H1 (cell line): ENCODE data around the gene TXNRD2. TPM values are rescaled to one million over a fixed set of nuclear protein-coding genes. Genes with fewer than 3 reads are reported as not detected.

Experiments used
- CTCF ChIA-PET: fragments of 300-600 bp; sonication (Branson Sonifier 250); formaldehyde crosslinking; loops from one replicate; lab custom pipeline; 2021; ENCODE audit not compliant: partially characterized antibody; lab: Charles Lee
- POLR2A ChIA-PET: fragments of 300-600 bp; sonication (Branson Sonifier 250); formaldehyde crosslinking; loops from one replicate; lab custom pipeline; 2021; ENCODE audit warnings: inconsistent platforms; ENCODE audit not compliant: partially characterized antibody; lab: Charles Lee
- DNase-seq, 2 experiments: peaks; one replicate each; pipeline versions ENCODE4 v3.0.0 to v3.0.0-alpha.2; 2010 to 2022; ENCODE audit warnings: low spot score in 2 of 2, low read depth in 1 of 2, mixed read lengths in 1 of 2
- FAIRE-seq: peaks from 2 replicates; lab custom pipeline; 2011; peaks lifted over from hg19 to GRCh38; lab: Jason Lieb, UNC
- H2AFZ ChIP-seq: 2 replicates; pipeline ENCODE4 v1.8.1; 2012; ENCODE audit warnings: low read length, inconsistent platforms
- H2AK5ac ChIP-seq: 2 replicates; pipeline ENCODE4 v1.6.1; 2013; ENCODE audit warnings: low read depth, low read length
- H2BK120ac ChIP-seq: replicated peaks from 2 replicates; pipeline ENCODE3; 2013; ENCODE audit warnings: low read depth, low read length, inconsistent platforms
- H2BK12ac ChIP-seq: 2 replicates; pipeline ENCODE4 v1.6.1; 2013; ENCODE audit warnings: low read depth, low read length
- H2BK15ac ChIP-seq: 2 replicates; pipeline ENCODE4 v1.6.1; 2013; ENCODE audit warnings: low read length
- H2BK20ac ChIP-seq: 2 replicates; pipeline ENCODE4 v1.6.1; 2013; ENCODE audit warnings: low read length
- H2BK5ac ChIP-seq: 2 replicates; pipeline ENCODE4 v1.6.1; 2013; ENCODE audit warnings: low read depth, low read length
- H3K14ac ChIP-seq: 2 replicates; pipeline ENCODE4 v1.6.1; 2013; ENCODE audit warnings: inconsistent platforms; ENCODE audit not compliant: insufficient read length
- H3K18ac ChIP-seq: 2 replicates; pipeline ENCODE4 v1.6.1; 2013; ENCODE audit warnings: low read length; ENCODE audit errors: extremely low read depth
- H3K23ac ChIP-seq: 2 replicates; pipeline ENCODE4 v1.6.1; 2013; ENCODE audit warnings: inconsistent platforms; ENCODE audit not compliant: insufficient read length
- H3K23me2 ChIP-seq: 2 replicates; pipeline ENCODE4 v1.6.1; 2013; ENCODE audit warnings: low read depth, low read length
- H3K27ac ChIP-seq: 2 replicates; pipeline ENCODE4 v1.6.1; 2011; ENCODE audit warnings: low read depth, low read length, inconsistent platforms
- H3K27me3 ChIP-seq, 4 experiments: replicated peaks in 1 of 4; 1 replicate in 1 of 4; 2 replicates in 3 of 4; pipeline versions ENCODE4 v1.6.1 to v1.8.1; 2011 to 2013; ENCODE audit warnings: low read length in 3 of 4, mild to moderate bottlenecking in 3 of 4, inconsistent platforms in 2 of 4, mixed read lengths in 2 of 4, moderate library complexity in 1 of 4; ENCODE audit not compliant: control insufficient read depth in 3 of 4, insufficient read depth in 3 of 4; ENCODE audit errors: extremely low read depth in 1 of 4
- H3K36me3 ChIP-seq, 4 experiments: 2 replicates each; pipeline versions ENCODE4 v1.6.1 to v1.8.1; 2011 to 2013; ENCODE audit warnings: mild to moderate bottlenecking in 4 of 4, low read length in 3 of 4, moderate library complexity in 2 of 4, control low read depth in 1 of 4, inconsistent platforms in 1 of 4; ENCODE audit not compliant: insufficient read depth in 4 of 4, control insufficient read depth in 2 of 4
- H3K4ac ChIP-seq: replicated peaks from 2 replicates; pipeline ENCODE3; 2013; ENCODE audit warnings: low read length, low read depth, mixed read lengths, inconsistent platforms; ENCODE audit not compliant: insufficient read length
- H3K4me1 ChIP-seq, 4 experiments: replicated peaks in 1 of 4; 1 replicate in 1 of 4; 2 replicates in 3 of 4; pipeline versions ENCODE4 v1.6.1 to v1.8.1; 2011 to 2013; ENCODE audit warnings: low read length in 3 of 4, inconsistent platforms in 2 of 4, mixed read lengths in 1 of 4; ENCODE audit not compliant: insufficient read depth in 4 of 4, control insufficient read depth in 3 of 4
- H3K4me2 ChIP-seq, 2 experiments: 2 replicates each; pipeline versions ENCODE4 v1.6.1 to v1.8.1; 2011 to 2013; ENCODE audit warnings: low read depth in 2 of 2, low read length in 2 of 2, control low read depth in 1 of 2, inconsistent platforms in 1 of 2, mild to moderate bottlenecking in 1 of 2; ENCODE audit not compliant: insufficient read depth in 1 of 2
- H3K4me3 ChIP-seq, 4 experiments: fragments of 200-600, 300-600 bp in 1 of 4; sonication (generic), shearing (Covaris generic), sonication (Bioruptor Twin) in 1 of 4; 2 replicates each; pipeline versions ENCODE4 v1.5.1 to v1.8.1; 2011 to 2016; ENCODE audit warnings: low read length in 4 of 4, low read depth in 3 of 4, control low read depth in 2 of 4, inconsistent platforms in 2 of 4, mild to moderate bottlenecking in 2 of 4, mixed read lengths in 1 of 4, moderate library complexity in 1 of 4; ENCODE audit not compliant: insufficient read depth in 2 of 4; ENCODE audit errors: extremely low read depth in 1 of 4
- H3K56ac ChIP-seq: replicated peaks from 2 replicates; pipeline ENCODE3; 2013; ENCODE audit warnings: low read depth, mild to moderate bottlenecking, mixed read lengths, low read length, inconsistent platforms; ENCODE audit not compliant: insufficient read length
- H3K79me1 ChIP-seq: 2 replicates; pipeline ENCODE4 v1.6.1; 2013; ENCODE audit warnings: low read depth, low read length, control low read depth
- H3K79me2 ChIP-seq, 2 experiments: 2 replicates each; pipeline versions ENCODE4 v1.6.1 to v1.8.1; 2012 to 2013; ENCODE audit warnings: low read length in 2 of 2, mild to moderate bottlenecking in 2 of 2, inconsistent platforms in 1 of 2; ENCODE audit not compliant: insufficient read depth in 2 of 2, control insufficient read depth in 1 of 2
- H3K9ac ChIP-seq, 4 experiments: replicated peaks in 1 of 4; 1 replicate in 1 of 4; 2 replicates in 3 of 4; pipeline versions ENCODE4 v1.6.1 to v1.8.1; 2011 to 2013; ENCODE audit warnings: low read depth in 3 of 4, low read length in 3 of 4, control low read depth in 2 of 4, mild to moderate bottlenecking in 2 of 4, moderate library complexity in 2 of 4, inconsistent platforms in 1 of 4; ENCODE audit errors: extremely low read depth in 1 of 4
- H3K9me3 ChIP-seq, 2 experiments: 2 replicates each; pipeline versions ENCODE4 v1.6.1 to v1.8.1; 2012 to 2013; ENCODE audit warnings: mild to moderate bottlenecking in 2 of 2, moderate library complexity in 2 of 2, control low read depth in 1 of 2, inconsistent platforms in 1 of 2, low read depth in 1 of 2, low read length in 1 of 2, mixed read lengths in 1 of 2; ENCODE audit not compliant: insufficient read depth in 2 of 2
- H4K20me1 ChIP-seq, 2 experiments: replicated peaks in 1 of 2; 2 replicates each; pipeline versions ENCODE3 to v1.8.1; 2011 to 2013; ENCODE audit warnings: inconsistent platforms in 2 of 2, low read length in 2 of 2, mild to moderate bottlenecking in 1 of 2; ENCODE audit not compliant: insufficient read depth in 2 of 2, control insufficient read depth in 1 of 2
- H4K5ac ChIP-seq: 2 replicates; pipeline ENCODE4 v1.6.1; 2013; ENCODE audit warnings: low read length, low read depth, mixed read lengths, inconsistent platforms; ENCODE audit not compliant: insufficient read length
- H4K8ac ChIP-seq: 2 replicates; pipeline ENCODE4 v1.8.0; 2013; ENCODE audit warnings: mild to moderate bottlenecking, moderate library complexity, low read length, inconsistent platforms; ENCODE audit not compliant: insufficient read depth; ENCODE audit errors: extremely low read depth
- H4K91ac ChIP-seq: replicated peaks from 2 replicates; pipeline ENCODE3; 2013; ENCODE audit warnings: low read length, mixed read lengths, inconsistent platforms; ENCODE audit not compliant: insufficient read length
- CREB1 ChIP-seq: IDR thresholded peaks from 2 replicates; pipeline ENCODE4 v1.6.1; 2012; ENCODE audit warnings: inconsistent platforms
- SAP30 ChIP-seq: fragments of 300-600 bp; sonication (generic); IDR thresholded peaks from 2 replicates; pipeline ENCODE4 v1.7.1; 2012; ENCODE audit warnings: low read length, moderate library complexity, mild to moderate bottlenecking, inconsistent platforms; ENCODE audit not compliant: insufficient read depth, insufficient replicate concordance
- TCF12 ChIP-seq: IDR thresholded peaks from 2 replicates; pipeline ENCODE4 v1.6.1; 2011; ENCODE audit warnings: low read depth, mild to moderate bottlenecking, low read length
- WGBS, 2 experiments: shearing (Covaris generic) in 1 of 2; methylation state at CpG; one replicate each; pipeline versions ENCODE4 v1.1.6 to v1.1.7; 2013 to 2015; ENCODE audit warnings: low lambda C conversion rate in 2 of 2, mixed read lengths in 2 of 2, inconsistent platforms in 1 of 2, low coverage in 1 of 2, missing lambda C conversion rate in 1 of 2; ENCODE audit not compliant: insufficient replicate concordance in 2 of 2, insufficient coverage in 1 of 2, insufficient read length in 1 of 2; ENCODE audit errors: extremely low coverage in 1 of 2, missing lambda C conversion rate in 1 of 2; 5-methylcytosine and 5-hydroxymethylcytosine counted together
- polyA plus RNA-seq, 7 experiments: library from polyadenylated mRNA; depleted of rRNA in 3 of 7; stranded (reverse) in 5 of 7; unstranded in 2 of 7; fragments of >200 nt in 5 of 7; fragments of 200-250 nt in 2 of 7; gene quantifications; 1 replicate in 5 of 7; 2 replicates in 1 of 7; 4 replicates in 1 of 7; pipeline versions ENCODE4 v1.2.1 to v1.2.3, GENCODE V29; 2011 to 2013; ENCODE audit warnings: missing spikeins in 2 of 7, mixed read lengths in 2 of 7
- total RNA-seq: library from RNA; stranded (reverse); fragmentation: NEBNext Ultra II Directional; extraction: Animal tissue kit (Norgen Biotek cat#: 25700); gene quantifications from 2 replicates; pipeline ENCODE4 v1.2.1, GENCODE V29; 2021

Gene TXNRD2
- total and polyA plus RNA-seq, 2 of the 8 experiments (the other 6 are each of a cell fraction or from before 2014, with no cell fraction given), result 14.8 to 21.9 TPM

GRCh38 chr22:19890502-19891316, 50.9 kb downstream of the TXNRD2 start:
- Histone ChIP-seq H3K14ac (no peak overlapping the region), H2AFZ (no peak overlapping the region), H3K27ac (no peak overlapping the region), H4K91ac (peak overlapping the region; percentile 98), H3K4me1 (peaks cover 7 to 20% (median 18%) of the 10 kb centered on the region in 4 experiments), H3K27me3 (peaks cover 0 to 2% (median 0%) of the 10 kb centered on the region in 4 experiments; a peak in 4 of 7 replicates), H2BK20ac (peak overlapping the region; percentile 91; the same call in 1 of the 2 replicates), H3K36me3 (no peaks in the 10 kb centered on the region), H3K23ac (no peak overlapping the region), H4K8ac (no peak overlapping the region; the same call in 1 of the 2 replicates), H3K56ac (no peak overlapping the region), H3K18ac (0 out of 2 replicates have a peak overlapping the region, but pooled peaks have one; percentile 9), H3K9ac (no peak overlapping the region), H2BK5ac (peak overlapping the region; percentile 45; the same call in 1 of the 2 replicates), H4K5ac (no peak overlapping the region), H3K79me2 (no peaks in the 10 kb centered on the region), H3K23me2 (no peaks in the 10 kb centered on the region), H3K9me3 (no peaks in the 10 kb centered on the region), H2BK15ac (peak overlapping the region; percentile 83; the same call in 1 of the 2 replicates), H2BK120ac (peak overlapping the region; percentile 4), H2AK5ac (peak overlapping the region; percentile 56; the same call in 1 of the 2 replicates), H3K4me2 (no peak overlapping the region), H4K20me1 (no peaks in the 10 kb centered on the region), H3K79me1 (no peaks in the 10 kb centered on the region), H2BK12ac (peak overlapping the region; percentile 93), H3K4ac (peak overlapping the region; percentile 93), H3K4me3 (no peak overlapping the region)
- CTCF ChIA-PET, result interaction anchor here (0.7 to 9.5 kb wide), 17 partner anchors 10 to 211 kb away, joined by 3 to 69 read pairs (median 4); no protein-coding TSS in a partner anchor
- FAIRE-seq (no peak), DNase-seq (no peak)
- TF ChIP-seq CREB1 (no peak), TCF12 (no peak), SAP30 (no peak)
- WGBS, 2 experiments, result 90% methylated on average over 17 of the region's 20 CpGs; no CpG with 5 or more reads in 1 of the 2 experiments
- POLR2A ChIA-PET, result interaction anchor here (0.7 to 1.4 kb wide), 4 partner anchors 10 to 190 kb away, joined by 3 read pairs; no protein-coding TSS in a partner anchor
